Lower leg skin (tissue), 3 donors: Measurements from ENCODE around the gene MAP6.

Source experiments
- CTCF ChIP-seq, 3 donors: fragments of 450-650 bp; IDR thresholded peaks; one replicate each; pipeline ENCODE4 v1.5.1; 2016; ENCODE audit warnings: antibody characterized with exemption in 3 of 3, mild to moderate bottlenecking in 3 of 3, moderate library complexity in 2 of 3
- POLR2A ChIP-seq, 2 donors: fragments of 450-650 bp; IDR thresholded peaks; one replicate each; pipeline ENCODE4 v1.6.1; 2016 to 2017; ENCODE audit warnings: antibody characterized with exemption in 2 of 2, mild to moderate bottlenecking in 1 of 2, moderate library complexity in 1 of 2

GRCh38 chr11:75632962-75633361, 35.9 kb downstream of the MAP6 start:
- TF ChIP-seq CTCF (IDR thresholded peaks at IDR 0.05) (no peak), POLR2A (IDR thresholded peaks at IDR 0.05) (no peak)
